GM12878 (cell line): ENCODE results near the gene ACRBP. TPM values are rescaled to one million over a fixed set of nuclear protein-coding genes. Genes with fewer than 3 reads are reported as not detected.
A peak's percentile ranks its signal among the peaks of the same experiment; 100 is the strongest.

ENCODE experiments used
- CHD2 ChIP-seq: IDR thresholded peaks from 2 replicates; pipeline ENCODE4 v1.6.1; 2011; ENCODE audit warnings: low read depth, low read length, improper control_type of control experiment, borderline replicate concordance
- DPF2 ChIP-seq: fragments of 450-650 bp; IDR thresholded peaks from 2 replicates; pipeline ENCODE4 v1.6.1; 2017; ENCODE audit warnings: mild to moderate bottlenecking
- EZH2 ChIP-seq: IDR thresholded peaks from 2 replicates; pipeline ENCODE4 v1.6.1; 2012; ENCODE audit warnings: low read depth, mild to moderate bottlenecking, control low read depth, inconsistent platforms, low read length, borderline replicate concordance; ENCODE audit not compliant: control insufficient read depth
- GATAD2B ChIP-seq: fragments of 450-650 bp; conservative IDR thresholded peaks from 2 replicates; pipeline ENCODE4 v1.6.1; 2017; ENCODE audit warnings: low read depth, mild to moderate bottlenecking, moderate library complexity
- HDAC6 ChIP-seq: fragments of 200-600 bp; sonication (generic); IDR thresholded peaks from one replicate; pipeline ENCODE4 v1.8.0; 2017; ENCODE audit warnings: antibody characterized with exemption; ENCODE audit not compliant: unreplicated experiment
- NKRF ChIP-seq: fragments of 450-650 bp; conservative IDR thresholded peaks from 2 replicates; pipeline ENCODE4 v1.6.1; 2017; ENCODE audit warnings: mild to moderate bottlenecking, moderate library complexity
- TAF1 ChIP-seq: IDR thresholded peaks from 2 replicates; pipeline ENCODE4 v1.6.1; 2011; ENCODE audit warnings: mild to moderate bottlenecking, low read depth, low read length, borderline replicate concordance
- TCF3 ChIP-seq: IDR thresholded peaks from 2 replicates; pipeline ENCODE4 v1.6.1; 2012; ENCODE audit warnings: low read depth, mild to moderate bottlenecking, low read length, borderline replicate concordance; ENCODE audit not compliant: insufficient read depth
- WRNIP1 ChIP-seq: IDR thresholded peaks from 2 replicates; pipeline ENCODE4 v1.6.1; 2011; ENCODE audit warnings: low read depth, low read length, improper control_type of control experiment, borderline replicate concordance
- YY1 ChIP-seq: IDR thresholded peaks from 2 replicates; pipeline ENCODE4 v1.6.1; 2011; ENCODE audit warnings: low read depth, mild to moderate bottlenecking, low read length
- ZBTB11 ChIP-seq: fragments of 450-650 bp; formaldehyde crosslinking; IDR thresholded peaks from 2 replicates; pipeline ENCODE4 v1.5.0; 2022; ENCODE audit warnings: mild to moderate bottlenecking, missing genetic modification characterization
- ZNF274 ChIP-seq: IDR thresholded peaks from one replicate; pipeline ENCODE4 v1.8.0; 2011; ENCODE audit not compliant: insufficient read length, insufficient read depth
- ZNF592 ChIP-seq: fragments of 450-650 bp; IDR thresholded peaks from 2 replicates; pipeline ENCODE4 v1.6.1; 2017; ENCODE audit warnings: mild to moderate bottlenecking, moderate library complexity
- ZNF687 ChIP-seq: fragments of 450-650 bp; IDR thresholded peaks from 2 replicates; pipeline ENCODE4 v1.6.1; 2017; ENCODE audit warnings: mild to moderate bottlenecking, moderate library complexity
- polyA plus RNA-seq, 11 experiments: library from polyadenylated mRNA; depleted of rRNA in 4 of 11; unstranded in 6 of 11; stranded (reverse) in 5 of 11; fragments of >200 nt; fragmentation: Nextera tagmentation in 4 of 11; fragmentation: Illumina TruSeq in 1 of 11; extraction: Ambion mirVana in 4 of 11; extraction: Trizol in 1 of 11; gene quantifications; 1 replicate in 1 of 11; 2 replicates in 10 of 11; pipeline versions ENCODE4 v1.2.1 to v1.2.3, GENCODE V29; 2011 to 2016; ENCODE audit warnings: inconsistent platforms in 2 of 11, missing spikeins in 2 of 11, low read depth in 1 of 11
- total RNA-seq, 4 experiments: library from RNA; depleted of rRNA in 3 of 4; stranded (reverse); fragments of >200 nt in 3 of 4; fragmentation: Illumina TruSeq in 1 of 4; extraction: Trizol in 1 of 4; gene quantifications; 2 replicates each; pipeline versions ENCODE4 v1.2.1 to v1.2.3, GENCODE V29; 2013 to 2021

Gene ACRBP
- total and polyA plus RNA-seq, 10 of the 15 experiments (the other 5 are each of a cell fraction or from before 2014, with no cell fraction given), result 0.54 to 1.4 (median 0.87) TPM

- TF ChIP-seq CHD2, result peak; percentile 78; the same call in 1 of the 2 replicates
- no peak for TF ChIP-seq ZNF274
- TF ChIP-seq TAF1, result peak; percentile 67; the same call in 1 of the 2 replicates
- no peak for TF ChIP-seq TCF3
- TF ChIP-seq EZH2, result no peak
- peak; percentile 84 for TF ChIP-seq ZNF687
- TF ChIP-seq GATAD2B, result peak; percentile 66
- TF ChIP-seq YY1, result peak; percentile 98
- peak; percentile 89 for TF ChIP-seq NKRF
- TF ChIP-seq ZBTB11 (CRISPR knock-in tag), result peak; percentile 53; the same call in 1 of the 2 replicates
- TF ChIP-seq HDAC6, result no peak
- TF ChIP-seq DPF2, result no peak
- TF ChIP-seq ZNF592, result peak; percentile 95
- 0 out of 2 replicates have a peak, but pooled peaks have one; percentile 34 for TF ChIP-seq WRNIP1
Measured at GRCh38 chr12:6662906-6663742, 15.9 kb upstream of the ACRBP start, which contains the start of gene ING4 (continued).
